OCI-LY1 (cell line): ENCODE measurements around the gene CUBN.

Experiments used
- H2AFZ ChIP-seq: fragments of 200-600 bp; sonication (generic), shearing (Covaris generic); 2 replicates; pipeline ENCODE4 v1.6.0; 2014; ENCODE audit warnings: antibody characterized with exemption, mild to moderate bottlenecking, low read length
- H3F3A ChIP-seq: fragments of 200-600 bp; sonication (generic), shearing (Covaris generic); 2 replicates; pipeline ENCODE4 v1.6.0; 2014; ENCODE audit warnings: mild to moderate bottlenecking, antibody characterized with exemption, low read length, moderate library complexity; ENCODE audit not compliant: insufficient read depth
- H3K27ac ChIP-seq: fragments of 200-600 bp; sonication (generic); 2 replicates; pipeline ENCODE4 v1.5.1; 2014; ENCODE audit warnings: low read length, mixed run types, mild to moderate bottlenecking, low read depth; ENCODE audit not compliant: poor library complexity, severe bottlenecking
- H3K27me3 ChIP-seq: fragments of 200-600 bp; sonication (generic); 2 replicates; pipeline ENCODE4 v1.6.0; 2014; ENCODE audit warnings: antibody characterized with exemption, mild to moderate bottlenecking, low read length, moderate library complexity; ENCODE audit not compliant: insufficient read depth
- H3K36me3 ChIP-seq: fragments of 200-600 bp; sonication (generic); 2 replicates; pipeline ENCODE4 v1.6.1; 2014; ENCODE audit warnings: mild to moderate bottlenecking, antibody characterized with exemption, low read length, moderate library complexity, mixed read lengths; ENCODE audit not compliant: insufficient read depth
- H3K4me1 ChIP-seq: fragments of 200-600 bp; sonication (generic); 2 replicates; pipeline ENCODE4 v1.5.1; 2014; ENCODE audit warnings: mild to moderate bottlenecking, low read length, moderate library complexity; ENCODE audit not compliant: insufficient read depth, severe bottlenecking
- H3K4me2 ChIP-seq: fragments of 200-600 bp; sonication (generic), shearing (Covaris generic); 2 replicates; pipeline ENCODE4 v1.6.1; 2014; ENCODE audit warnings: low read length
- H3K4me3 ChIP-seq: fragments of 200-600 bp; sonication (generic); 2 replicates; pipeline ENCODE4 v1.5.1; 2014; ENCODE audit warnings: low read length, low read depth, mild to moderate bottlenecking, mixed read lengths; ENCODE audit not compliant: poor library complexity, severe bottlenecking
- H3K79me2 ChIP-seq: fragments of 200-600 bp; shearing (Covaris generic); 2 replicates; pipeline ENCODE4 v1.6.1; 2016; ENCODE audit warnings: mixed run types, low read length, mixed read lengths; ENCODE audit not compliant: insufficient read depth
- H3K9ac ChIP-seq: fragments of 200-600 bp; sonication (generic), shearing (Covaris generic); 2 replicates; pipeline ENCODE4 v1.6.1; 2014; ENCODE audit warnings: mild to moderate bottlenecking, low read length, mixed read lengths
- H3K9me2 ChIP-seq: fragments of 200-600 bp; sonication (generic), shearing (Covaris generic); 2 replicates; pipeline ENCODE4 v1.6.1; 2014; ENCODE audit warnings: low read depth, mild to moderate bottlenecking, low read length, mixed read lengths
- H3K9me3 ChIP-seq: fragments of 200-600 bp; shearing (Covaris generic); 2 replicates; pipeline ENCODE4 v1.6.1; 2014; ENCODE audit warnings: low read length, mixed read lengths
- H4K20me1 ChIP-seq: fragments of 200-600 bp; sonication (generic), shearing (Covaris generic); 2 replicates; pipeline ENCODE4 v1.6.0; 2016; ENCODE audit warnings: mild to moderate bottlenecking, low read length; ENCODE audit not compliant: insufficient read depth
- EZH2 ChIP-seq: fragments of 200-600 bp; sonication (generic), shearing (Covaris generic); IDR thresholded peaks from 2 replicates; pipeline ENCODE4 v1.8.0; 2017; ENCODE audit warnings: borderline replicate concordance, mixed run types, mild to moderate bottlenecking, antibody characterized with exemption, low read length, moderate library complexity, mixed read lengths
- TF ChIP-seq, protein P1 (sequence below): fragments of 200-600 bp; sonication (generic), shearing (Covaris generic); IDR thresholded peaks from 2 replicates; pipeline ENCODE4 v1.5.1; 2017; ENCODE audit warnings: mild to moderate bottlenecking, antibody characterized with exemption, low read length, moderate library complexity, mixed read lengths

Gene CUBN

DNA sequence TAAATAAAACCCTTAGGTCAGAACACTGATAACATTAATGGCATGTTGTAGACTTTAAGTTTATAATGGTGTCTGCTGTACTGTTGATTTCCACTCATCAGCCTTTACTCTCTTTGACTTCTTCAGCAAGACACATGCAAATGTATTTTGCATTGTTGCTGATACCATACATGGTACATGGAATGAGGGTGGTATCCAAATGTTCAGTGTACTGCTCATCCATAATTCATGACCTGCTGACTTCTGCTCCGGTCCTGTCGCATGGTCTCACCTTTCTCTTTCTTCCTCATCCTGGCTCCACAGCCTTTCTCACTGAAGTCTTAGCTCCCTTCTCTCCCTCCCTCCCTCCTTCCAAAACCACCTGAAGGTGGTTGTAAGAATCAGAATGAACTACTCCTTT lies 4.7 kb upstream of the CUBN start:
- Histone ChIP-seq H3K4me3 (no peak overlapping the region), H3F3A (no peaks in the 10 kb centered on the region), H3K27ac (no peak overlapping the region), H3K27me3 (no peaks in the 10 kb centered on the region), H3K9ac (no peak overlapping the region), H4K20me1 (no peaks in the 10 kb centered on the region), H3K9me3 (no peaks in the 10 kb centered on the region), H3K79me2 (no peaks in the 10 kb centered on the region), H3K36me3 (no peaks in the 10 kb centered on the region), H3K4me2 (no peak overlapping the region), H2AFZ (no peak overlapping the region), H3K9me2 (no peaks in the 10 kb centered on the region), H3K4me1 (no peaks in the 10 kb centered on the region)
- no peak for TF ChIP-seq EZH2
- TF ChIP-seq, protein P1, sequence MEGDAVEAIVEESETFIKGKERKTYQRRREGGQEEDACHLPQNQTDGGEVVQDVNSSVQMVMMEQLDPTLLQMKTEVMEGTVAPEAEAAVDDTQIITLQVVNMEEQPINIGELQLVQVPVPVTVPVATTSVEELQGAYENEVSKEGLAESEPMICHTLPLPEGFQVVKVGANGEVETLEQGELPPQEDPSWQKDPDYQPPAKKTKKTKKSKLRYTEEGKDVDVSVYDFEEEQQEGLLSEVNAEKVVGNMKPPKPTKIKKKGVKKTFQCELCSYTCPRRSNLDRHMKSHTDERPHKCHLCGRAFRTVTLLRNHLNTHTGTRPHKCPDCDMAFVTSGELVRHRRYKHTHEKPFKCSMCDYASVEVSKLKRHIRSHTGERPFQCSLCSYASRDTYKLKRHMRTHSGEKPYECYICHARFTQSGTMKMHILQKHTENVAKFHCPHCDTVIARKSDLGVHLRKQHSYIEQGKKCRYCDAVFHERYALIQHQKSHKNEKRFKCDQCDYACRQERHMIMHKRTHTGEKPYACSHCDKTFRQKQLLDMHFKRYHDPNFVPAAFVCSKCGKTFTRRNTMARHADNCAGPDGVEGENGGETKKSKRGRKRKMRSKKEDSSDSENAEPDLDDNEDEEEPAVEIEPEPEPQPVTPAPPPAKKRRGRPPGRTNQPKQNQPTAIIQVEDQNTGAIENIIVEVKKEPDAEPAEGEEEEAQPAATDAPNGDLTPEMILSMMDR, result no peak

DNA sequence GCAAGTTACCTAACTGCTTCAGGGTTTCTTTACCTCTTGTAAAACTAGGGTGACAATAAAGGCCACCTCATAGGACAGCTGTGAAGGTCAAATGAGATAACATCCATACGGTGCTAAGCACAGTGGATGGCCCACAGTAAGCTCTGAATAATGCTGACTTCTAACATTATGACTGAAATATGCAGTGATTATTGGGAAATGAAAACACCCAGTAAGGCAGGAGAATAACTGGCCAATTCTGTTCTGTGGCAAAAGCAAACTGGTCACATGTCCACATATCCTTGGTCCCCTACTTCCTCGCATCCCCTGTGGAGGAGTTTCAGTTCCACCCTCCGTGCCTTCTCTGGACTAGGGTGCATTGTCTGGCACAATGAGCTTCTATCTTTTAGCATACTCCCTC lies 1.4 kb downstream of the CUBN start:
- Histone ChIP-seq H3K79me2 (no peaks in the 10 kb centered on the region), H4K20me1 (no peaks in the 10 kb centered on the region), H3F3A (no peaks in the 10 kb centered on the region), H3K4me2 (no peak overlapping the region), H3K4me1 (no peaks in the 10 kb centered on the region), H3K9me3 (no peaks in the 10 kb centered on the region), H3K27ac (no peak overlapping the region), H3K9ac (no peak overlapping the region), H3K27me3 (no peaks in the 10 kb centered on the region), H3K36me3 (no peaks in the 10 kb centered on the region), H2AFZ (no peak overlapping the region), H3K4me3 (no peak overlapping the region), H3K9me2 (no peaks in the 10 kb centered on the region)
- TF ChIP-seq, protein P1, result no peak
- no peak for TF ChIP-seq EZH2

DNA sequence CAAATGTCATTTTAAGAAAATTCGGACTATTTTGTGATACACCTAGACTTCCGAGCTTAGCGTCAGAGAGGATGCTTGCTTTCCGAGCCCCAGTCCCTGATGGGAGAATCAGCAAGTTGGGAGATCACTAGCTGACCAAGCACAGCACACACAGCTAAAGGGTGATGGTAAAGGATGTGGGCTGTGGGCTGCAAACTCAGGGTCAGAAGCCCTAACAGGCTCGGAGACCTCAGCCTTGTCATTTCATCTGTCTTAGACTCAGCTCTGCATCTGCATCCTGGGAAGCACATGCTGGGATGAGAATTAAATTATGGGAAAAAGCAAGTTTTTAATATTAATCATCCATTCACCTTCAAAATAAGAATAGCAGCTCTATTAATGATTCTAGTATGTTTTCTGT lies 3.3 kb downstream of the CUBN start:
- H3K9ac ChIP-seq, result no peak overlapping the region
- H3K4me1 ChIP-seq, result no peaks in the 10 kb centered on the region
- no peak for TF ChIP-seq EZH2
- TF ChIP-seq, protein P1, result no peak
- H4K20me1 ChIP-seq, result no peaks in the 10 kb centered on the region
- H3K36me3 ChIP-seq, result no peaks in the 10 kb centered on the region
- H3K79me2 ChIP-seq, result no peaks in the 10 kb centered on the region
- no peak overlapping the region for H3K4me2 ChIP-seq
- no peak overlapping the region for H2AFZ ChIP-seq
- H3K9me3 ChIP-seq, result no peaks in the 10 kb centered on the region
- H3K9me2 ChIP-seq, result no peaks in the 10 kb centered on the region
- H3F3A ChIP-seq, result no peaks in the 10 kb centered on the region
- H3K27ac ChIP-seq, result no peak overlapping the region
- H3K27me3 ChIP-seq, result no peaks in the 10 kb centered on the region
- no peak overlapping the region for H3K4me3 ChIP-seq
